Measurements from ENCODE around the gene ZNF451.

- TF ChIP-seq, protein P1, sequence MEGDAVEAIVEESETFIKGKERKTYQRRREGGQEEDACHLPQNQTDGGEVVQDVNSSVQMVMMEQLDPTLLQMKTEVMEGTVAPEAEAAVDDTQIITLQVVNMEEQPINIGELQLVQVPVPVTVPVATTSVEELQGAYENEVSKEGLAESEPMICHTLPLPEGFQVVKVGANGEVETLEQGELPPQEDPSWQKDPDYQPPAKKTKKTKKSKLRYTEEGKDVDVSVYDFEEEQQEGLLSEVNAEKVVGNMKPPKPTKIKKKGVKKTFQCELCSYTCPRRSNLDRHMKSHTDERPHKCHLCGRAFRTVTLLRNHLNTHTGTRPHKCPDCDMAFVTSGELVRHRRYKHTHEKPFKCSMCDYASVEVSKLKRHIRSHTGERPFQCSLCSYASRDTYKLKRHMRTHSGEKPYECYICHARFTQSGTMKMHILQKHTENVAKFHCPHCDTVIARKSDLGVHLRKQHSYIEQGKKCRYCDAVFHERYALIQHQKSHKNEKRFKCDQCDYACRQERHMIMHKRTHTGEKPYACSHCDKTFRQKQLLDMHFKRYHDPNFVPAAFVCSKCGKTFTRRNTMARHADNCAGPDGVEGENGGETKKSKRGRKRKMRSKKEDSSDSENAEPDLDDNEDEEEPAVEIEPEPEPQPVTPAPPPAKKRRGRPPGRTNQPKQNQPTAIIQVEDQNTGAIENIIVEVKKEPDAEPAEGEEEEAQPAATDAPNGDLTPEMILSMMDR (IDR thresholded peaks at IDR 0.05; ENCODE audit: poor library complexity): no peak
- TF ChIP-seq EZH2phosphoT487 (IDR thresholded peaks at IDR 0.05; ENCODE audit: low read depth, severe bottlenecking, unreplicated experiment): no peak
These were observed 37.8 kb downstream of the ZNF451 start for GRCh38 chr6:57127763-57128162.

Measured in hepatocyte (in vitro differentiated cells).